CD14-positive monocyte (primary cell): ENCODE results near the gene PRRT1. TPM values are rescaled to one million over a fixed set of nuclear protein-coding genes. Genes with fewer than 3 reads are reported as not detected.

Experiments
- DNase-seq, 3 donors: peaks; one replicate each; pipeline ENCODE4 v3.0.0-alpha.2; 2011 to 2022
- H2AFZ ChIP-seq: 2 replicates; pipeline ENCODE4 v1.6.0; 2012; ENCODE audit warnings: mild to moderate bottlenecking, low read depth, low read length, inconsistent platforms; ENCODE audit not compliant: insufficient read depth, poor library complexity, severe bottlenecking
- H3K27ac ChIP-seq, 2 donors: 1 replicate in 1 of 2; 2 replicates in 1 of 2; pipeline ENCODE4 v1.5.1; 2012 to 2013; ENCODE audit warnings: low read length in 2 of 2, control low read depth in 1 of 2, inconsistent platforms in 1 of 2, low read depth in 1 of 2, mild to moderate bottlenecking in 1 of 2
- H3K27me3 ChIP-seq, 2 donors: one replicate each; pipeline versions ENCODE4 v1.6.0 to v1.6.1; 2011 to 2013; ENCODE audit warnings: low read length in 2 of 2; ENCODE audit not compliant: control insufficient read depth in 2 of 2, insufficient read depth in 2 of 2
- H3K36me3 ChIP-seq, 2 donors: replicated peaks in 1 of 2; 1 replicate in 1 of 2; 2 replicates in 1 of 2; pipeline versions ENCODE4 v1.5.1 to v1.6.1; 2012 to 2013; ENCODE audit warnings: low read length in 2 of 2, control low read depth in 1 of 2, inconsistent platforms in 1 of 2, mild to moderate bottlenecking in 1 of 2; ENCODE audit not compliant: insufficient read depth in 2 of 2, control insufficient read depth in 1 of 2
- H3K4me1 ChIP-seq, 2 donors: 1 replicate in 1 of 2; 2 replicates in 1 of 2; pipeline versions ENCODE4 v1.5.1 to v1.6.1; 2012 to 2013; ENCODE audit warnings: low read length in 2 of 2, control low read depth in 1 of 2, inconsistent platforms in 1 of 2, mild to moderate bottlenecking in 1 of 2, moderate library complexity in 1 of 2; ENCODE audit not compliant: insufficient read depth in 2 of 2, control insufficient read depth in 1 of 2
- H3K4me2 ChIP-seq: replicated peaks from 2 replicates; pipeline ENCODE3; 2012; ENCODE audit warnings: low read length, moderate library complexity, mild to moderate bottlenecking; ENCODE audit not compliant: poor library complexity, severe bottlenecking; ENCODE audit errors: extremely low read depth
- H3K4me3 ChIP-seq, 3 experiments: fragments of 200-600 bp in 1 of 3; sonication (generic) in 1 of 3; replicated peaks in 1 of 3; 1 replicate in 2 of 3; 2 replicates in 1 of 3; pipeline ENCODE4 v1.5.1; 2011 to 2013; ENCODE audit warnings: low read length in 3 of 3, mild to moderate bottlenecking in 3 of 3, control low read depth in 2 of 3, low read depth in 2 of 3, inconsistent platforms in 1 of 3, moderate library complexity in 1 of 3
- H3K79me2 ChIP-seq: 2 replicates; pipeline ENCODE4 v1.6.0; 2012; ENCODE audit warnings: mild to moderate bottlenecking, control low read depth, inconsistent platforms, low read length, moderate library complexity; ENCODE audit not compliant: insufficient read depth
- H3K9ac ChIP-seq: 2 replicates; pipeline ENCODE4 v1.6.0; 2017; ENCODE audit warnings: low read length, mild to moderate bottlenecking; ENCODE audit not compliant: insufficient read depth, poor library complexity, severe bottlenecking
- H3K9me3 ChIP-seq, 2 donors: replicated peaks in 1 of 2; 1 replicate in 1 of 2; 2 replicates in 1 of 2; pipeline versions ENCODE4 v1.5.1 to v1.6.1; 2012 to 2013; ENCODE audit warnings: low read length in 2 of 2, control low read depth in 1 of 2; ENCODE audit not compliant: control insufficient read depth in 1 of 2, insufficient read depth in 1 of 2
- H4K20me1 ChIP-seq: 2 replicates; pipeline ENCODE4 v1.6.0; 2012; ENCODE audit warnings: mild to moderate bottlenecking, low read length, control low read depth, moderate library complexity; ENCODE audit not compliant: insufficient read depth
- H3K27ac Mint-ChIP-seq, 7 donors: one replicate each; pipeline ENCODE4 v1.8.0; 2020; ENCODE audit warnings: mild to moderate bottlenecking in 7 of 7, mixed read lengths in 7 of 7, moderate library complexity in 6 of 7, inconsistent platforms in 2 of 7
- H3K27me3 Mint-ChIP-seq, 3 donors: one replicate each; pipeline ENCODE4 v1.8.0; 2021 to 2022; ENCODE audit warnings: low read depth in 3 of 3, mild to moderate bottlenecking in 3 of 3, mixed read lengths in 3 of 3, moderate library complexity in 3 of 3, inconsistent platforms in 1 of 3
- H3K36me3 Mint-ChIP-seq, 2 donors: one replicate each; pipeline ENCODE4 v1.8.0; 2020; ENCODE audit warnings: mixed read lengths in 2 of 2, inconsistent platforms in 1 of 2, mild to moderate bottlenecking in 1 of 2
- H3K4me1 Mint-ChIP-seq: one replicate; pipeline ENCODE4 v1.8.0; 2020; ENCODE audit warnings: mild to moderate bottlenecking, mixed read lengths
- H3K4me3 Mint-ChIP-seq, 2 donors: one replicate each; pipeline ENCODE4 v1.8.0; 2020; ENCODE audit warnings: mild to moderate bottlenecking in 2 of 2, mixed read lengths in 2 of 2, moderate library complexity in 1 of 2
- H3K9me3 Mint-ChIP-seq, 7 donors: one replicate each; pipeline ENCODE4 v1.8.0; 2020 to 2022; ENCODE audit warnings: mixed read lengths in 7 of 7, mild to moderate bottlenecking in 6 of 7, moderate library complexity in 6 of 7, inconsistent platforms in 2 of 7
- WGBS: methylation state at CpG from one replicate; pipeline ENCODE4 v1.1.5; 2013; ENCODE audit warnings: missing lambda C conversion rate; ENCODE audit not compliant: insufficient coverage; 5-methylcytosine and 5-hydroxymethylcytosine counted together
- intact Hi-C, 2 donors: fragments of 100-400 bp; cut with micrococcal nuclease; formaldehyde crosslinking; loops; one replicate each; pipeline versions ENCODE4 v1.15.0 to v1.15.1; 2023
- polyA plus RNA-seq, 3 donors: library from polyadenylated mRNA; depleted of rRNA in 1 of 3; unstranded in 2 of 3; stranded (reverse) in 1 of 3; fragments of 300-500 nt in 2 of 3; fragments of >200 nt in 1 of 3; fragmentation: Illumina TruSeq in 2 of 3; gene quantifications; 1 replicate in 2 of 3; 2 replicates in 1 of 3; pipeline ENCODE4 v1.2.3, GENCODE V29; 2012 to 2021
- TF ChIP-seq, protein P1 (sequence below): fragments of 200-600 bp; IDR thresholded peaks from one replicate; pipeline ENCODE4 v1.8.0; 2022; ENCODE audit warnings: antibody characterized with exemption, mild to moderate bottlenecking

Gene PRRT1
- polyA plus RNA-seq, 3 donors: not detected

DNA sequence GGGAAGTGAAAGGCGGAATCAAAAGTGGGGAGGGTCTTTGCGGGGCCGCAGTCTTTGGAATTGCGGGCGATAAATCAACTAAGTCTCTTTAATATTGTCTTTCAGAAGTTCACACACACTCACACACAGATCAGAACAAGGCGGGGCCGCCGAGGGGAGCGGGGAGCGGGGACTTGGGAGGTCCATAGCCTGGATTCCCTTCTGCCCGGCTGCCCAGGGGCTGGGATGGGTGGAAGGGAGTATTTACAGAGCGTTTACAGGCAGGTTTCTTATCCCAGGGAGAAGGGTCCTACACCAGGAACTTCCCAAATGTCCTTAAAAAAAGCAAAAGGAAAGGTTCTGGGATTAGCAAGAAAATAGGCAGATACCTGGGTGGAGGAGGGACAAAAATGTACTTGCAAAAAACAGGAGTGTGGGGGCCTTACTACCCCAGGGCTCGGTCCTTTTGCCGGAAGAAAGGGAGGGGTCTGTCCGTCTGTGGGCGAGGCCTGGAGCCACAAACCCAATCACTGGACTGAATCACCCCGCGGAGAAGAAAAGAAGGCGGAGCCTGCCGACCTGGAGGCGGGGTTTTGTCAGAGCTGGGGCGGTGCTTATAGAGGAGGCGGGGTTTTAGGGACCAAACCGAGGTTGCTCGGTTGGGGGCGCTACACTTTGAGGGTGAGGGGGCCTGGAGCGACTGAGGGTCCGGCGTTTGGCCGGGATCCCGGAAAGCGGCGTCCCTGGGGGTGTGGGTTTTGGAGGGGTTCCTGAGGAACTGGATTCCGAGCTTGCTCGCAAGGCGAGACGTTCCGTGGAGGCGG, 3.2 kb downstream of the PRRT1 start:
- Histone ChIP-seq H3K27ac (no peak overlapping the region), H3K4me2 (peak overlapping the region; percentile 87), H3K79me2 (no peaks in the 10 kb centered on the region), H2AFZ (peak overlapping the region; percentile 76), H3K9me3 (peaks cover 0 to 11% of the 10 kb centered on the region in 2 donors), H3K9ac (peak overlapping the region; percentile 13), H3K4me1 (peaks cover 17 to 20% of the 10 kb centered on the region in 2 donors), H4K20me1 (no peaks in the 10 kb centered on the region), H3K36me3 (no peaks in the 10 kb centered on the region), H3K27me3 (peaks cover 36 to 67% of the 10 kb centered on the region in 2 donors), H3K4me3 (peak overlapping the region; percentile 41 to 75 (median 49))
- Mint-ChIP-seq H3K36me3 (peaks cover 0 to 13% of the 10 kb centered on the region in 2 donors), H3K9me3 (peaks cover 0 to 29% (median 11%) of the 10 kb centered on the region in 7 donors), H3K4me3 (peak overlapping the region; percentile 87 to 95), H3K27me3 (peaks cover 60 to 72% (median 65%) of the 10 kb centered on the region in 3 donors), H3K27ac (peak overlapping the region in 5 of 7 donors; percentile 58 to 83 (median 77)), H3K4me1 (peaks cover 24% of the 10 kb centered on the region)
- peak; percentile 77 to 86 (median 78) for DNase-seq
- intact Hi-C loops: loop anchor here in 1 of 2 donors (1.0 kb wide), 1 partner anchor 28 kb away; the partner anchor contains the start of gene AGPAT1
- WGBS: 1% methylated on average over 17 of the region's 39 CpGs
- TF ChIP-seq, protein P1, sequence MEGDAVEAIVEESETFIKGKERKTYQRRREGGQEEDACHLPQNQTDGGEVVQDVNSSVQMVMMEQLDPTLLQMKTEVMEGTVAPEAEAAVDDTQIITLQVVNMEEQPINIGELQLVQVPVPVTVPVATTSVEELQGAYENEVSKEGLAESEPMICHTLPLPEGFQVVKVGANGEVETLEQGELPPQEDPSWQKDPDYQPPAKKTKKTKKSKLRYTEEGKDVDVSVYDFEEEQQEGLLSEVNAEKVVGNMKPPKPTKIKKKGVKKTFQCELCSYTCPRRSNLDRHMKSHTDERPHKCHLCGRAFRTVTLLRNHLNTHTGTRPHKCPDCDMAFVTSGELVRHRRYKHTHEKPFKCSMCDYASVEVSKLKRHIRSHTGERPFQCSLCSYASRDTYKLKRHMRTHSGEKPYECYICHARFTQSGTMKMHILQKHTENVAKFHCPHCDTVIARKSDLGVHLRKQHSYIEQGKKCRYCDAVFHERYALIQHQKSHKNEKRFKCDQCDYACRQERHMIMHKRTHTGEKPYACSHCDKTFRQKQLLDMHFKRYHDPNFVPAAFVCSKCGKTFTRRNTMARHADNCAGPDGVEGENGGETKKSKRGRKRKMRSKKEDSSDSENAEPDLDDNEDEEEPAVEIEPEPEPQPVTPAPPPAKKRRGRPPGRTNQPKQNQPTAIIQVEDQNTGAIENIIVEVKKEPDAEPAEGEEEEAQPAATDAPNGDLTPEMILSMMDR: peak; percentile 70

DNA sequence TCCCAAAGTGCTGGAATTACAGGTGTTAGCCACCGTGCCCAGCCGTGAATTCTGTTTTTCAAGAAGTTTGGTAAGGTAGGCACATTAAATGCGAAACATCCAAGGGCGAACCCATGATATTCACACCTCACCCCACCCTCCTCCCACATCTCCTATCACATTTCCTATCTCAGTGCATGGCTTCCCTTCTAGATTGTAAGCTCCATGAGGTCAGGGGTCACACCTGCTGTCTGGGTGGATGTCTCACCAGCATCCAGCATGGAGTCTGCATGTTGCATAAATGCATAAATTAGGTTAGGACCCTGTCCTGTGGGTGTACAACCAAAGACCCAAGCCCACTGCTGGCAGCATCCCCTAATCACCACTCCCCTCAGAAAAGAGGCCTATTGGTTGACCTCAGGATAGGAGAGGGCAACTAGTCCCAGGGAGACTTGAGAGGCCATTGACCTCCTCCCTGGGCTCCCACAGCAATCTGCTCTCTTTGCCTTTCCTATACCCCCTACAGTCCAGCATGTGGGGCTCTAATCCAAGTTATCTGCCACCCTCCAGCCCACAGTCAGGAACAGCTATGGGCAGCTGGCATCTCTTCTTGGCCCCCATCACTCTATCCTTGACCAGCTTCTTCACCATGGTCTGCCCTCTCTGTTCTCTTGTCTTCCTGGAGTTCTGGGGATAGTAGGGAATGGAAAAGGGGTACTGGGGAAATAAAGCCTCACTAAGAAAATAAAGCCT, 4.2 kb downstream of the PRRT1 start:
- Histone ChIP-seq H3K4me1 (peaks cover 14 to 16% of the 10 kb centered on the region in 2 donors), H3K27ac (no peak overlapping the region), H3K9me3 (peaks cover 0 to 11% of the 10 kb centered on the region in 2 donors), H3K9ac (no peak overlapping the region), H3K4me2 (peak overlapping the region; percentile 87), H3K79me2 (no peaks in the 10 kb centered on the region), H3K27me3 (peaks cover 34 to 58% of the 10 kb centered on the region in 2 donors), H3K4me3 (peak overlapping the region in 1 of 3 experiments; percentile 75), H4K20me1 (no peaks in the 10 kb centered on the region), H3K36me3 (no peaks in the 10 kb centered on the region), H2AFZ (peak overlapping the region; percentile 76)
- H3K36me3 Mint-ChIP-seq: peaks cover 0 to 13% of the 10 kb centered on the region in 2 donors
- H3K27me3 Mint-ChIP-seq: peaks cover 51 to 63% (median 56%) of the 10 kb centered on the region in 3 donors
- H3K4me1 Mint-ChIP-seq: peaks cover 18% of the 10 kb centered on the region
- peak overlapping the region; percentile 87 to 95 for H3K4me3 Mint-ChIP-seq
- TF ChIP-seq, protein P1: peak; percentile 34
- intact Hi-C loops: loop anchor here in 1 of 2 donors (1.0 kb wide), 1 partner anchor 29 kb away; the partner anchor contains the start of gene AGPAT1
- H3K9me3 Mint-ChIP-seq: peaks cover 0 to 27% (median 11%) of the 10 kb centered on the region in 7 donors
- H3K27ac Mint-ChIP-seq: peak overlapping the region in 2 of 7 donors; percentile 33 to 42
- WGBS: 100% methylated on average over 3 of the region's 4 CpGs
- peak; percentile 21 to 42 (median 23) for DNase-seq
